GM21390 (cell line): ENCODE measurements around the gene CA4.
"Not testable (repeated sequence)": the region's sequence is repeated elsewhere in the genome, so short reads cannot be mapped to it uniquely, and the experiment has no call there.

ENCODE experiments used
- ATAC-seq: cut with Tn5 transposase; IDR thresholded peaks from one replicate; pipeline ENCODE4 v1.9.1; 2021; ENCODE audit not compliant: unreplicated experiment

Gene CA4

DNA sequence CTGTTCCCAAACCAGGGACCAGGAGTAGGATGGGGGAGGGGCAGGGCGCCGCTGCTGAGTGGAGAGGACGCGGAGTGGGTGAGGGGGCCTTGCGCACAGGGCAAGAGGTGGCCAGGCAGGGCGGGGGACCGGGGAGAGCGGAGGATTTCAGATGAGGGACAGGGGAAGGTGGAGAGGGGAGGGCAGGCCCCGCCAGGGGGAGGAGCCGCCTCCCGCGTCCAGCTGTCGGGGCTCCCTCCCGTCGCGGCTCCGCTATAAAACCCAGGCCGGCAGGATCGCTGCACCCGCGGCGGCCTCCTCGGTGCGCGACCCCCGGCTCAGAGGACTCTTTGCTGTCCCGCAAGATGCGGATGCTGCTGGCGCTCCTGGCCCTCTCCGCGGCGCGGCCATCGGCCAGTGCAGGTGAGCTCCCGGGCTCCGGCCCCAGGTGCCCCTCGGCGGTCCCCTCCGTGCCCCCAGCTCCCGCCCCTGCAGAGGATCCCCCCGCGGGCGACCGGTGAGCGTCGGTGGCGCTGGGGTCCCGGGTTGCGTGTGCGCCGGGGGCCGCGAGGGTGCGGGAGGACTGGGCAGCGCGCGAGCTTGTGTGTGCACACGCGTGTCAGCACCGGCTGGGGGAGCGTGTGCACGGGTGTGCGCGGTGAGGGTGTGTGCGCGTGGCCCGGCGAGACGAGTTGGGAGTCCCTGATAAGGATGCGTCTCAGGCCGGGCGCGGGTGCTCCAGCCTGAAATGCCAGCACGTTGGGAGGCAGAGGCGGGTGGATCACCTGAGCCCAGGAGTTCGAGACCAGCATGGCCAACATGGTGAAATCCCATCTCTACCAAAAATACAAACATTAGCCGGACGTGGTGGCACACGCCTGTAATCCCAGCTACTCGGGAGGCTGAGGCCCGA, at the start of gene CA4:
CA4 (plus strand) TSS at position 283 of the 892 bp plus-strand sequence; CDS start at position 345, 62 bp downstream.
- ATAC-seq = no peak

DNA sequence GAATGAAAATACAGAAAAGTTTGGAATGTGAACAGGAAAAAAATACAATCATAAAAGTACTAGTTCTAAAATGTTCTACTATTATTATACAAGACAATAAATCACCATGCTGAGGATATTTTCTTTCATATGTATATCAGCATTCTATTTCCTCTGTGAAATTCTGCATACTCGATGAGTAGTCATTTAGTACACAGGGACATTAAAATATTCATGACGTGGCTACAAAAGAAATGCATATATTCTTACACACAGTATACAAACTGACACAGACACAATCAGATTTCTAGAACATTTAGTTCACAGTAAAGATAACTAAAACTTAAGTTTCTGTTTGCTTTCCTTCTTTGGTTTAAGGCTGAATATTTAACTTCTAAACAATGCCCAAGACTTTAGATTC, 49.2 kb upstream of the CA4 start:
- ATAC-seq = not testable (repeated sequence)

- not testable (repeated sequence) for ATAC-seq
Observed at GRCh38 chr17:60102015-60102631, 47.6 kb upstream of the CA4 start.

DNA sequence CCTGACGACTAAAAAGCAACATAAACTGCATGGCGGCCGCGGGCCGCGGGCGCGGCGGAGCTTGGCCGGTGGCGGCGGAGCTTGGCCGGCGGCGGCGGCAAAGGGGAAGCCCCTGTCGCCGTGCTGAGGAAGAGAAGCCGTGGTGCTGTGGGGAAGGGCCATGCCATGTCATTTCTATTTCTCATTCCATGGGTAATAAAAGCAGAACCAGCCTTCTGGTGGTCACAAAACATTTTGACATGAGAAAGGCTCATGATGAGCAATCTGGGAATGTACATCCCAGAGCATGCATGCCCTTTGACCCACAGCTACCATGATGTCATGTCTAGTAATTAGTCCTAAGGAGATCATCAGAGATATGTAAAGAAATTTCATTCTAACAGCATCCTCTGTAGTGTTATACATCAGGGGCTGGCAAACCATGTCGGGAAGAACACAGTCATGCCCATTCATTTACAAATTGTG, 47.1 kb upstream of the CA4 start:
- ATAC-seq = no peak

- ATAC-seq = no peak
Observed at GRCh38 chr17:60103957-60104356, 45.8 kb upstream of the CA4 start.

- no peak for ATAC-seq
Observed at GRCh38 chr17:60106340-60107059, 43.3 kb upstream of the CA4 start.

GRCh38 chr17:60107526-60108257, 42.1 kb upstream of the CA4 start:
- ATAC-seq = no peak

DNA sequence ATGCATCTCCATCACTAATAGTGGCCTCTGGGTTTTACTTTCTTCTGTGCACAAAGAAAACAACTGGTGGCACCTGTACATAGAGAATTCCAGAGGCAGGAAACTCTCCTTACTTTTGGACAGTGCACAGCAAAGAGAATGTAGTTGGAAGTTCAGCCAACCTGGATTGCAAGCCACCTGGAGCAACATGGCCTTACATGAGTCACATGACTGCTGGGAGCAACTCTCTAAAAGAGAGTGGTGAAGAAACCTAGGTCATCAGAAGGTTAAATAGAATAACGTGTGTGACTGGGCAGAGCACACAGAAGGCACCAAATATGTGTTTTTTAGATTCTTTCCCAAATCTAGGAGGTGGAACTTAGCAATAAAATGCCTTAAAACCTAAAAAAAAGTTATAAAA, 41.5 kb upstream of the CA4 start:
- ATAC-seq = not testable (repeated sequence)

DNA sequence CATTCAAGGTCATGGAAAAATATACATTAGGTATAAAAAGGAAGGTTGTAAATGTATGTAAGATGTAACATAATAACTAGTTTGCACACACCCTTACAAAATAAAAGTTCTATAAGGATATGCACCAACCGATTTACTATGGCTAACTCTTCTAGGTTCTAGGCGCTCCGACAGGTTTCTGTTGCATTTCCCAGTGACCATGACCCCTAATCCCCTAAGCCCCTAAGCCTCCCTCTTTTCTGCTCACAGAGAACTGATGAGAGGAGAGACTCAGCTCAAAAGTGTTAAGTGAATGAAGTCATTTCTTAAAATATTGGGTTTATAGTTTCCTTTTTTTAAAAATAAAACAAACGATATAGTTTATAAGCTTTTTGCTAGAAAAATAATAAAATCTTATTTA, 41.1 kb upstream of the CA4 start:
- ATAC-seq = no peak

DNA sequence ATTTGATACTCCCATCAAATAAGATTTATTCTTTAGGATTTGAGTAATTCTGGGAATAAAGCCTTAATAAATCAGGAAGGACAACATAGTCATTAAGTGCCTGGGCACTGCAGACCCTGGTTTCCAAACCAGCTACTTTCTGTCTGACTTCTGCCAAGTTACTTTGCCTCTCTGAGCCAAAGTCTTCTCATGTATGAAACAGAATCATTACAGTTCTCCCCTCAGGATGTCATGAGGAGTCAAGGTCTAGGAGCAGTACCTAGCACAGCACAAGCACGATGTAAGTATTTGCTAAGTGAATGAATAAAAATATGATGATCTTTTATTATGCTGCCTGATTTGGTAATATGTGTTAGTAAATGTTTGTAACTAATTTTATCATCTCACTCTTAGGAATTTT, 40.6 kb upstream of the CA4 start:
- ATAC-seq = no peak

GRCh38 chr17:60110586-60110985, 39.2 kb upstream of the CA4 start:
- ATAC-seq = no peak

DNA sequence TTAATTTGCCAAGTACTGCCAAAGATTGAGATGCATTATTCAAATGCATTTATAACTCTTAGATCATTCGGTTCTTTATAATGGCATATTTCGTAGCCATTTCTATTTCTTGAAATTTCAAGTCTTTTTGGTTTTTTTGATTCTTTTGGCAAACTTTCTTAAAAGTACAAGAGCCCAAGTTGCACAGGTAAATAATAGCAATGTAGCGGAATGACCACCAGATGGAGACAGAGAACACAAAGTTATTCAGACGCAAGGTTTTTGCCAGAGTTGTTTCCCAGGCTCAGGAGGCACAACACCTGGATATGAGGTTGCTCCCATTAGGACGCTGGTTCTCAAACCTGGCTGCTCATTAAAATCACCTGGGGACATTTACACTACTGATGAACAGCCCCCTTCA, 38.1 kb upstream of the CA4 start:
- not testable (repeated sequence) for ATAC-seq

GRCh38 chr17:60115364-60115763, 34.4 kb upstream of the CA4 start:
- not testable (repeated sequence) for ATAC-seq

DNA sequence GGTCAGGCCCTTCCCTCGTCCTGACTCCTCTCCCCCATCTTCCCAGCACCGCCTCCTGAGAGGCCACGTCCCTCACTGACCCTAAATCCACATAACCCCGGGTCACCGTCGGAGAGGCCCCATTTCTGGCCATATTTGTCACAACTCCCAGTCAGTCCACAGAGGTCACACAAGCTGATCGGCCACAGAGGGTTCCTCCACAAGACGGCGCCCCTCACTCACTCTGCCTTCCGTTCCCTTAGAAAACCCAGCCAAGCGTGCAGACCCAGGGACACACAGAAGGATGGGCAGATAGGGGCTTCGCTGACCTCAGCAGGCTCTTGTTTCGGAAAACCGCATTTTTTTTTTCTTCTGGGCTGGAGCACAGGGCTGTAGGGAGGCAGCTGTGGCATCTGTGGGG, 33.6 kb upstream of the CA4 start:
- not testable (repeated sequence) for ATAC-seq

DNA sequence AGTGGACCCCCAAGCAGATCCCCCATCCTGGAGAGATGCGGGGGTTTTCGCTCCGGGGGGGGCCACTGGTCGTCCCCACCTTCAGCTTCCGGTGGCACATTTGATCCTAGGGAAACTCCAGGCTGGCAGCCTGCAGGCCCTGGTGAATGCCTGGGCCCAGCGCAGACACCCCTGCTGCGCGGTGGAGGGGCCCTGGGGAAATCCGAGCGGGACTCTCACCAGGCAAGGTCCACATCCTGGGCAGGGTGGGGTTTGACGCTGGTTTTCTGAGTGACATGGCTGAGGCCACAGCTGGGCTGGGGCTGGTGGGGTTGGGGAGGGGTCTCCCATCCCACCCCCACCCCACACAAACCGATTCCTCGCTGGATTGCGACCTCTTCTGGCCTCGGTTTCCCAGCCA, 30.6 kb upstream of the CA4 start:
- ATAC-seq = not testable (repeated sequence)

GRCh38 chr17:60119807-60120748, 29.7 kb upstream of the CA4 start:
- ATAC-seq = not testable (repeated sequence)

DNA sequence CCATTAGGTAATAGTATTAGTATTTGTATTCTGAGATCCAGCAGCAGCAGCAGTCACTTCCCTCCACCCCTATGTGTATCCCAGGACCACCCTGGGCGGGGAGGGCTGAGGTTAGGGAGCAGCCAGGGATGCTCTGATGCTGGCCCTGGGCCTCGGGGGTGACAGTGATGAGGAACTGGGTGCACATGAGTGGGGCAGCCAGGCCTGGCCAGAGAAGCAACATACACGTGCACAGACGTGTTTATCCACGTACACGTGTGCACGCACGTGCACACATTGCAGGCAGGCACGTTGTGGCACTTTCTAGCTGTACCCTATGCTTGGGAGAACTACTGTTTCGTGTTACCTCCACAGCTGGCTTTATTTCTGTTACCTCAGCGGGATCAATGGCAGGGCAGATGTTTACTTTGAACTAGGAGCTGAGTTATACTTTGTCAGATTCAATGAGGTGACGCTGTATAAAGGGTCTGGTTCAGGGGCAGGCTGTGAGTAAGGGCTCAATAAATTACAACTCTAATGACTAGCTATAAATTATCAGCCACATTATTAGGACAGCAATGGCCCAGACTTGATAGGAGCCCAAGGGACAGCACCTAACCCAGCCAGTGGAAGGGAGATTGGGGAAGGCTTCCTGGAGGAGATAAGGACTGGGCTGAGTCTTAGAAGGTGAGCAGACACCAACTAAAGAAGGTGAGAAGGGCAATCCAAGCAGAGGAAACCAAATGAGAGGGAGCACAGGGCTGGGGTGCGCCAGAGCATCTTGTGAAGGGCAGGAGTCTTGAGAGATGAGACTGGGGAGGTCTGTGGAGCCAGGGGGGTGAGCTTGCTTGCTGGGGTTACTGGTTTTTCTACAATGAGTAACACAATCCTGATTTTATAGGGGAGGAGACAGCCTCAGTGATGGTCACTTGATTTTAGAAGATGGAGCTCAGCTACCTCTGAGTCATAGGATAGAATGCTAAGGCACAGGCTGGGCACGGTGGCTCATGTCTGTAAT, 22.4 kb upstream of the CA4 start:
- ATAC-seq = no peak

DNA sequence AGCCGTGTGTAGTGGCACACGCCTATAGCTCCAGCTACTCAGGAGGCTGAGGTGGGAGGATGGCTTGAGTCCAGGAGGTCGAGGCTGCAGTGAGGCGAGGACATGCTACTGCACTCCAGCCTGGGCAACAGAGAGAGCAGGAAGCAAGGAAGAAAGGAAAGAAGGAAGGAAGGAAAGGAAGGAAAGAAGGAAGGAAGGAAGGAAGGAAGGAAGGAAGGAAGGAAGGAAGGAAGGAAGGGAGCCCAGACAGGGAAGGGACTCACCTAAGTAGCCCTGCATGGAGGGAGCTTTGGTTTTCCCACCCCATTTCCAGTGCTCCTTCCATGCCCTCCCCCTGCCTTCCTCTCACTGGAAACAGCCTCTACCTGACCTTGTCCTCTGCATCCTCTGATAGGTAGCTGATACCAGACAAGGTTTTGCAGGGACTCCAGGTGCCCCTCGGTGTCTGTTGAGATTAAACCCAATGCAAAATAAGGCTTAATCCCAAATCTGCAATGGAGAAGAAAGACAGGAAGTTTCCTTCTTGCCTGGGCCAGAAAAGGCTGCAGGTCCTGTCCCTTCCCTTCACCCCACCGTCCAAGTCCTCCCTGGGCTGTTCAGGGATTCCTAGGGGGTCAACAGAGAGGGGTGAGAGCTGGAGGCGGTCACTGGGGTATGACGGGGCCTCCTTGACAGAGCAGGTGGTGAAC, 21.5 kb upstream of the CA4 start:
- no peak for ATAC-seq
